Keratinocyte (primary cell): ENCODE results near the gene ZHX3. TPM values are rescaled to one million over a fixed set of nuclear protein-coding genes. Genes with fewer than 3 reads are reported as not detected.

Experiments used
- DNase-seq: peaks from one replicate; pipeline ENCODE4 v3.0.0-alpha.2; 2011; ENCODE audit warnings: low read depth, missing footprints, low spot score
- FAIRE-seq: peaks from 2 replicates; lab custom pipeline; 2011; peaks lifted over from hg19 to GRCh38; lab: Jason Lieb, UNC
- H2AFZ ChIP-seq: 2 replicates; pipeline ENCODE4 v1.6.0; 2012; ENCODE audit warnings: low read length, control low read depth, inconsistent platforms; ENCODE audit not compliant: control insufficient read depth
- H3K27ac ChIP-seq: 2 replicates; pipeline ENCODE4 v1.5.1; 2011; ENCODE audit warnings: low read length; ENCODE audit not compliant: control insufficient read depth, insufficient read depth
- H3K27me3 ChIP-seq: 3 replicates; pipeline ENCODE4 v1.6.0; 2011; ENCODE audit warnings: low read length; ENCODE audit not compliant: control insufficient read depth, insufficient read depth; ENCODE audit errors: extremely low read depth
- H3K36me3 ChIP-seq, 2 experiments: 2 replicates in 1 of 2; 3 replicates in 1 of 2; pipeline ENCODE4 v1.5.1; 2011; ENCODE audit warnings: low read length in 2 of 2, mild to moderate bottlenecking in 1 of 2; ENCODE audit not compliant: control insufficient read depth in 2 of 2, insufficient read depth in 2 of 2; ENCODE audit errors: extremely low read depth in 1 of 2
- H3K4me1 ChIP-seq: 3 replicates; pipeline ENCODE4 v1.5.1; 2011; ENCODE audit warnings: low read length; ENCODE audit not compliant: control insufficient read depth, insufficient read depth; ENCODE audit errors: extremely low read depth
- H3K4me2 ChIP-seq: 3 replicates; pipeline ENCODE4 v1.6.0; 2011; ENCODE audit warnings: low read depth, low read length; ENCODE audit not compliant: control insufficient read depth, insufficient read depth; ENCODE audit errors: extremely low read depth
- H3K4me3 ChIP-seq, 3 experiments: fragments of 200-600 bp in 1 of 3; sonication (generic) in 1 of 3; 2 replicates in 2 of 3; 3 replicates in 1 of 3; pipeline ENCODE4 v1.5.1; 2011 to 2016; ENCODE audit warnings: low read length in 3 of 3, mild to moderate bottlenecking in 3 of 3, control low read depth in 2 of 3, inconsistent platforms in 1 of 3, low read depth in 1 of 3, mixed read lengths in 1 of 3, mixed run types in 1 of 3, moderate library complexity in 1 of 3; ENCODE audit not compliant: control insufficient read depth in 2 of 3, insufficient read depth in 2 of 3; ENCODE audit errors: extremely low read depth in 1 of 3
- H3K79me2 ChIP-seq: 2 replicates; pipeline ENCODE4 v1.6.0; 2012; ENCODE audit warnings: low read length; ENCODE audit not compliant: control insufficient read depth, insufficient read depth
- H3K9ac ChIP-seq: 3 replicates; pipeline ENCODE4 v1.6.0; 2011; ENCODE audit warnings: low read length; ENCODE audit not compliant: control insufficient read depth, insufficient read depth; ENCODE audit errors: extremely low read depth
- H3K9me1 ChIP-seq: 3 replicates; pipeline ENCODE4 v1.6.0; 2011; ENCODE audit warnings: low read length; ENCODE audit not compliant: control insufficient read depth, insufficient read depth; ENCODE audit errors: extremely low read depth
- H3K9me3 ChIP-seq: 2 replicates; pipeline ENCODE4 v1.5.1; 2012; ENCODE audit warnings: low read depth, low read length; ENCODE audit not compliant: control insufficient read depth
- H4K20me1 ChIP-seq: 3 replicates; pipeline ENCODE4 v1.6.0; 2011; ENCODE audit warnings: low read length; ENCODE audit not compliant: control insufficient read depth, insufficient read depth; ENCODE audit errors: extremely low read depth
- EZH2 ChIP-seq: IDR thresholded peaks from one replicate; pipeline ENCODE4 v1.6.1; 2012; ENCODE audit warnings: inconsistent platforms, mild to moderate bottlenecking, low read length, moderate library complexity
- dilution Hi-C: fragments of 300-500 bp; cut with MboI; formaldehyde crosslinking; loops from one replicate; pipeline ENCODE4 v1.7.0; 2020; ENCODE audit warnings: low sequenced_read_pairs; ENCODE audit not compliant: extremely low pct_ligation_motif_present
- polyA plus RNA-seq, 5 experiments: library from polyadenylated mRNA; depleted of rRNA in 3 of 5; stranded (reverse) in 3 of 5; stranded (forward) in 1 of 5; unstranded in 1 of 5; fragments of >200 nt; gene quantifications; 1 replicate in 1 of 5; 2 replicates in 3 of 5; 3 replicates in 1 of 5; pipeline versions ENCODE4 v1.2.1 to v1.2.3, GENCODE V29; 2011 to 2012; ENCODE audit warnings: missing spikeins in 2 of 5, low read depth in 1 of 5, low replicate concordance in 1 of 5
- TF ChIP-seq, protein P1 (sequence below), 3 experiments: IDR thresholded peaks in 1 of 3; conservative IDR thresholded peaks in 1 of 3; optimal IDR thresholded peaks in 1 of 3; 2 replicates in 2 of 3; 3 replicates in 1 of 3; pipeline versions ENCODE3 to v1.5.1; 2011; ENCODE audit warnings: low read length in 3 of 3, mild to moderate bottlenecking in 3 of 3, moderate library complexity in 2 of 3, control low read depth in 1 of 3, inconsistent platforms in 1 of 3; ENCODE audit not compliant: insufficient read depth in 2 of 3; ENCODE audit errors: extremely low read depth in 1 of 3

The ZHX3 gene
- polyA plus RNA-seq, 1 donor (not counting 4 experiments of a cell fraction or from before 2014, with no cell fraction given), result 16.5 TPM

DNA sequence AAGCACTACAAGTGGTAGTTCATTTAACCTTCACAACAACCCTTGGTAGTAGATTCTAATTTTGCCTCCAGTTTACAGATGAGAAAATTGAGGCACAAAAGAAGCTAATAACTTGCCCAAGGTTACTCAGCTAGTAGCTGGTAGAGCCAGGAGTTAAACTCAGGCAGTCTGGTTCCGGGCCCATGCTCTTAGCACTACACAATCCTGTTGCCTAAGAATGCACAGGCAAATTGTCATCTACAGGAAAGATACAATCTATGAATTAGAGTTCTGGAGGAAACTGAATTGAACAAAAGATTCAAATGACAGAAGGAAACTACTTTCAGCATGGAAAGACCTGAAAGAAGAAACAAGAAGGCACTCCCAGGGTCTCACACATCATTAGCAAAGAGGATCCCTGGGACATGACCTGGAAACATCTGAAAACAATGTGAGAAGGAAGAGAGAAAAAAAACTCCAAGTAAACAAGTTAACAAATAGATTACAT lies 56.8 kb downstream of the ZHX3 start:
- Histone ChIP-seq H3K36me3 (no peaks in the 10 kb centered on the region), H3K27ac (no peak overlapping the region), H3K9me1 (no peaks in the 10 kb centered on the region), H3K9ac (no peak overlapping the region), H4K20me1 (no peaks in the 10 kb centered on the region), H3K4me2 (no peak overlapping the region), H3K79me2 (no peaks in the 10 kb centered on the region), H3K4me3 (no peak overlapping the region), H3K9me3 (no peaks in the 10 kb centered on the region), H3K4me1 (peaks cover 6% of the 10 kb centered on the region), H3K27me3 (no peaks in the 10 kb centered on the region), H2AFZ (no peak overlapping the region)
- dilution Hi-C loops, result no loop called here
- FAIRE-seq, result no peak
- TF ChIP-seq EZH2, result no peak
- TF ChIP-seq, protein P1, sequence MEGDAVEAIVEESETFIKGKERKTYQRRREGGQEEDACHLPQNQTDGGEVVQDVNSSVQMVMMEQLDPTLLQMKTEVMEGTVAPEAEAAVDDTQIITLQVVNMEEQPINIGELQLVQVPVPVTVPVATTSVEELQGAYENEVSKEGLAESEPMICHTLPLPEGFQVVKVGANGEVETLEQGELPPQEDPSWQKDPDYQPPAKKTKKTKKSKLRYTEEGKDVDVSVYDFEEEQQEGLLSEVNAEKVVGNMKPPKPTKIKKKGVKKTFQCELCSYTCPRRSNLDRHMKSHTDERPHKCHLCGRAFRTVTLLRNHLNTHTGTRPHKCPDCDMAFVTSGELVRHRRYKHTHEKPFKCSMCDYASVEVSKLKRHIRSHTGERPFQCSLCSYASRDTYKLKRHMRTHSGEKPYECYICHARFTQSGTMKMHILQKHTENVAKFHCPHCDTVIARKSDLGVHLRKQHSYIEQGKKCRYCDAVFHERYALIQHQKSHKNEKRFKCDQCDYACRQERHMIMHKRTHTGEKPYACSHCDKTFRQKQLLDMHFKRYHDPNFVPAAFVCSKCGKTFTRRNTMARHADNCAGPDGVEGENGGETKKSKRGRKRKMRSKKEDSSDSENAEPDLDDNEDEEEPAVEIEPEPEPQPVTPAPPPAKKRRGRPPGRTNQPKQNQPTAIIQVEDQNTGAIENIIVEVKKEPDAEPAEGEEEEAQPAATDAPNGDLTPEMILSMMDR (optimal IDR thresholded peaks at IDR 0.05 in 1 of 3, IDR thresholded peaks at IDR 0.05 in 1 of 3, conservative IDR thresholded peaks at IDR 0.05 in 1 of 3; ENCODE audit: extremely low read depth in 1 of 3, insufficient read depth in 2 of 3, low read length in 3 of 3), result no peak
- DNase-seq, result no peak

- dilution Hi-C loops, result no loop called here
- FAIRE-seq, result no peak
Measured at GRCh38 chr20:41259309-41259708, 58.2 kb downstream of the ZHX3 start.

More at GRCh38 chr20:41259309-41259708, 58.2 kb downstream of the ZHX3 start:
- Histone ChIP-seq H3K4me3 (no peak overlapping the region), H3K9ac (no peak overlapping the region), H2AFZ (no peak overlapping the region), H3K79me2 (no peaks in the 10 kb centered on the region), H3K4me2 (no peak overlapping the region), H3K27ac (no peak overlapping the region), H3K9me3 (no peaks in the 10 kb centered on the region), H3K9me1 (no peaks in the 10 kb centered on the region), H3K36me3 (no peaks in the 10 kb centered on the region), H3K27me3 (no peaks in the 10 kb centered on the region), H4K20me1 (no peaks in the 10 kb centered on the region), H3K4me1 (peaks cover 6% of the 10 kb centered on the region)
- TF ChIP-seq EZH2, result no peak
- TF ChIP-seq, protein P1 (optimal IDR thresholded peaks at IDR 0.05 in 1 of 3, IDR thresholded peaks at IDR 0.05 in 1 of 3, conservative IDR thresholded peaks at IDR 0.05 in 1 of 3; ENCODE audit: extremely low read depth in 1 of 3, insufficient read depth in 2 of 3, low read length in 3 of 3), result no peak
- no peak for DNase-seq
